ENCODE data around the gene HDAC11.

Gene HDAC11

GRCh38 chr3:13552857-13553652 is 72.9 kb downstream of the HDAC11 start:
- no peaks in the 10 kb centered on the region for H3K9me3 ChIP-seq (ENCODE audit: control insufficient read depth, insufficient read depth, low read length)
- DNase-seq (ENCODE audit: low read depth, low spot score): no peak
- H3K27me3 ChIP-seq (ENCODE audit: control insufficient read depth, insufficient read depth, low read length): peaks cover 3% of the 10 kb centered on the region; the same call in 1 of the 2 replicates
- no peak overlapping the region for H3K4me3 ChIP-seq (ENCODE audit: low read length)
- WGBS (ENCODE audit: insufficient coverage, insufficient read length): no CpG with 5 or more reads among the region's 28 CpGs
- H3K27ac ChIP-seq (ENCODE audit: low read length): no peak overlapping the region
- no peaks in the 10 kb centered on the region; the same call in 1 of the 2 replicates for H3K36me3 ChIP-seq (ENCODE audit: control insufficient read depth, insufficient read depth, low read length)
- H3K4me1 ChIP-seq (ENCODE audit: control insufficient read depth, insufficient read depth, low read length): peaks cover 11% of the 10 kb centered on the region

GRCh38 chr3:13553686-13554085 is 73.6 kb downstream of the HDAC11 start:
- no CpG with 5 or more reads among the region's 12 CpGs for WGBS (ENCODE audit: insufficient coverage, insufficient read length)
- Histone ChIP-seq H3K9me3 (ENCODE audit: control insufficient read depth, insufficient read depth, low read length) (no peaks in the 10 kb centered on the region), H3K4me3 (ENCODE audit: low read length) (no peak overlapping the region), H3K4me1 (ENCODE audit: control insufficient read depth, insufficient read depth, low read length) (peaks cover 9% of the 10 kb centered on the region; the same call in 1 of the 2 replicates), H3K27me3 (ENCODE audit: control insufficient read depth, insufficient read depth, low read length) (peaks cover 3% of the 10 kb centered on the region; the same call in 1 of the 2 replicates), H3K27ac (ENCODE audit: low read length) (no peak overlapping the region), H3K36me3 (ENCODE audit: control insufficient read depth, insufficient read depth, low read length) (no peaks in the 10 kb centered on the region; the same call in 1 of the 2 replicates)
- DNase-seq (ENCODE audit: low read depth, low spot score): no peak

DNA sequence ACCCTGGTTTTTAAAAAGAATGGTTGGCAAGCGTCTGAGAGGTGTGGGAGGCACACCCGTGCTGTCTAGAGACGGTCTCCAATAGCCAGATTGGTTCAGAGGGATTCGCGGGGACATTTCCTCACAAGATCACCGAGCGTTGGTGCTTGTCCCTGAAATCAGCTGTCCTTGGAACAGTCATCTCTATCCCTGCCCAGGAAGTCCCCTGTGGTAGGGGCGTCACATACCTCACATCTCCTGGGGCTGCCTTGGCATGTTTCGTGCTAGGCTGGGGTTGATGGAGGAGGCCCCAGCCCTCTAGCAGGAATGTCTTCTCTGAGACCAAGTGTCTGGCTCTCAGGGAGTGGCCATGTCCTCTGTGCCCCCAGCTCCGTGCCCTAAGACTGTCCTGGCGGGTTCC is 75.6 kb downstream of the HDAC11 start:
- no peak for DNase-seq (ENCODE audit: low read depth, low spot score)
- H3K4me3 ChIP-seq (ENCODE audit: low read length): no peak overlapping the region
- no CpG with 5 or more reads among the region's 11 CpGs for WGBS (ENCODE audit: insufficient coverage, insufficient read length)
- peaks cover 7% of the 10 kb centered on the region; the same call in 1 of the 2 replicates for H3K4me1 ChIP-seq (ENCODE audit: control insufficient read depth, insufficient read depth, low read length)
- no peak overlapping the region for H3K27ac ChIP-seq (ENCODE audit: low read length)
- H3K9me3 ChIP-seq (ENCODE audit: control insufficient read depth, insufficient read depth, low read length): no peaks in the 10 kb centered on the region
- no peaks in the 10 kb centered on the region for H3K27me3 ChIP-seq (ENCODE audit: control insufficient read depth, insufficient read depth, low read length)
- H3K36me3 ChIP-seq (ENCODE audit: control insufficient read depth, insufficient read depth, low read length): no peaks in the 10 kb centered on the region; the same call in 1 of the 2 replicates

All from iPS DF 6.9 (cell line).